GM18951 (cell line): ENCODE measurements around the gene TRIP6.

Experiments used
- POLR2A ChIP-seq: IDR thresholded peaks from 4 replicates; pipeline ENCODE4 v1.6.1; 2011; ENCODE audit warnings: mild to moderate bottlenecking; ENCODE audit not compliant: insufficient read length, insufficient read depth; ENCODE audit errors: extremely low read depth
- in situ Hi-C: fragments of 300-500 bp; cut with MboI; formaldehyde crosslinking; loops from one replicate; pipeline ENCODE4 v1.12.0; 2022; ENCODE audit warnings: low sequenced_read_pairs, mixed read lengths, inconsistent platforms; ENCODE audit not compliant: unreplicated experiment

Gene TRIP6

DNA sequence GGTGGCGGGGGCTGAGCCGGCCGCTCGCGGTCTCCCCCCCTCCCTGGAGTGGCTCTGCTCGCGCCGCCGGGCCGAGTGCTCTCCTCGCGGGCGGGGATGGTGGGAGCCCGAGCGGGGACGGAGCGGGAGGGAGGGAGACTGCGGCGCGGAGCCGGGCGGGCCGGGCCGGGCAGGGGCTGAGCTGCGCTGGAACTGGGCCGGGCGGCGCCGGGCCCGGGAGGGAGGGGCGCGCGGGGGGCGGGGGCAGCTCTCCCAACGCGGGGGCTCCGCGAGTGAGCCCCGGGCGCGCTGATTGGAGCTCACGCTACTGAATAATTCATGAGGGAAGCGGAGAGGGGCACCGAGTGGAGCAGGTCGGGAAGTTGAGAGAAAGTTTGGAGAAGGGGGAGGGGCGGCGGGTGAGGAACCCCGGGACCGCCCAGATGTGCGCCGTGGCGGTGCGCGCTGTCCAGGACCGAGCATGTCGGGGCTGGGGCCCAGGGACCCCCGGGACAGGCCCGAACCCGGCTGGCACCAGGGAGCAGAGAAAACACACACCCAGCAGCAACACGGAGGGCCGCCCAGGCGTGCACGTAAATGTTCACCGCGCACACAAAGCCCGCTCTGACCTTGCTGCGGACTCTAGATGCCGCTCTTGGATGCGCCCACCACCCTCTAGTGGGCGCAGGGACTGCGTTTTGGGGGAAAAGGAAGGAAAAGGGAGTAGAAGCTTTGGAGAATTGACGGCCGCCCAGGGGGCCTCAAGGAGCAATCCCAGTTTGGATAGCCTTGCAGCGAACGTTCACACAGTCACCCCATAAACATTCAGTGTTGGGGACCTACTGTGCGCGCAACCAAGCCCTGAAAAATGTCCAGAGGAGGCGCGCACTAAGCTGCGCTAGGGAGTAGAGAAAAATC lies 39.6 kb upstream of the TRIP6 start, which contains the start of gene EPHB4:
Gene EPHB4, minus strand, starts transcription at position 194 of the 897 bp plus-strand sequence. CDS start 493 bp downstream, outside the sequence.
- in situ Hi-C loops, result no loop called here
- TF ChIP-seq POLR2A, result no peak

DNA sequence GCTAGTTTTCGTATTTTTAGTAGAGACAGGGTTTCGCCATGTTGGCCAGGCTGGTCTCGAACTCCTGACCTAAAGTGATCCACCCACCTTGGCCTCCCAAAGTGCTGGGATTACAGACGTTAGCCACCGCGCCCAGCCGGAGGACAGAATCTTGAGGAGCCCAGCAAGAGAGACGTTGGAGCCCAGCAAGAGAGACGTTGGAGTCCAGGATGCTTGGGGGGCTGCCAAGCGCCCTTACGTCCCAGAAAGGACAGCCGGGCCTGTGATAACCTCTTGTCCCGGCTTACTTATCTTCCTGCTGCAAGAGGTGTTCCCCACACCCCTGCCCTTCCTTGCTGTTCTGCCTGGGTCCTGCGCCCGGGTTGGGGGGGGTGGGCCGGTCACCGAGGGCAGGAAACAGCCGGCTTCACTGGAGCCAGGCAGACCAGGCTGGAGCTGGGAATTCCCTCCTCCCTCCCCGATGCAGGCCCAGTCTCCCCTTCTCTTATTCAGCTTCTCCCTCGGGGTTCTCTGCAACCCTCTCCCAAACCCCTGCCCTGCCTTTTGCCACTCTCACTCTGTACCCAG lies 38.0 kb upstream of the TRIP6 start:
- in situ Hi-C loops, result no loop called here
- TF ChIP-seq POLR2A, result no peak

DNA sequence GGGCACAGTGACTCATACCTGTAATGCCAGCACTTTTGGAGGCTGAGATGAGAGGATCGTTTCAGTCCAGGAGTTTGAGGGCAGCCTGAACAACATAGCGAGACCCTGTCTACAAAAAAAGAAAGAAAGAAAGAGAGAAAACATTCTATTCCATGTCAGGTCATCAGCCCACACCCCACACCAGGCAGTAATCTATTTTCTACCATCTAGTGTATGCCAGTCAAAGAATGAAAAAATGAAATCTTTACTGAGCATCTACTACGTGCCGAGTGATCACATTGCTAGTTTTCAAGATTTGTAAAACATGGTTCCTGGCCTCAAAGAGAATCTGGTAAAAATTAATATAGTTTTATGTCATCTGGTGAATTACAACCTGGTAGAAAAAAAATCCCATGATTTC lies 36.8 kb upstream of the TRIP6 start:
- TF ChIP-seq POLR2A, result no peak
- in situ Hi-C loops, result no loop called here

DNA sequence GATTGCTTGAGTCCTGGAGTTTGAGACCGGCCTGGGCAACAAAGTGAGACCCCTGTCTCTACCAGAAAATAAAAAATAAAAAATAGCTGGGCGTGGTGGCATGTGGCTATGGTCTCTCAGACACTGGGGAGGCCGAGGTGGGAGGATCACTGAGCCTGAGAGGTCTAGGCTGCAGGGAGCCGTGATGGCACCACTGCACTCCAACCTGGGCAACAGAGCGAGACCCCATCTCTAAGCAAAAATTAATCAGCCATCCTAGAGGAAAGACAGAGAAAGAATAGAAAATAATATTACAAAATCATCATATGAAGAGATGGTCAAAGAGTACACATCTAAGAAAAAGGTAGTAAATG lies 34.9 kb upstream of the TRIP6 start:
- no peak for TF ChIP-seq POLR2A
- in situ Hi-C loops, result no loop called here

DNA sequence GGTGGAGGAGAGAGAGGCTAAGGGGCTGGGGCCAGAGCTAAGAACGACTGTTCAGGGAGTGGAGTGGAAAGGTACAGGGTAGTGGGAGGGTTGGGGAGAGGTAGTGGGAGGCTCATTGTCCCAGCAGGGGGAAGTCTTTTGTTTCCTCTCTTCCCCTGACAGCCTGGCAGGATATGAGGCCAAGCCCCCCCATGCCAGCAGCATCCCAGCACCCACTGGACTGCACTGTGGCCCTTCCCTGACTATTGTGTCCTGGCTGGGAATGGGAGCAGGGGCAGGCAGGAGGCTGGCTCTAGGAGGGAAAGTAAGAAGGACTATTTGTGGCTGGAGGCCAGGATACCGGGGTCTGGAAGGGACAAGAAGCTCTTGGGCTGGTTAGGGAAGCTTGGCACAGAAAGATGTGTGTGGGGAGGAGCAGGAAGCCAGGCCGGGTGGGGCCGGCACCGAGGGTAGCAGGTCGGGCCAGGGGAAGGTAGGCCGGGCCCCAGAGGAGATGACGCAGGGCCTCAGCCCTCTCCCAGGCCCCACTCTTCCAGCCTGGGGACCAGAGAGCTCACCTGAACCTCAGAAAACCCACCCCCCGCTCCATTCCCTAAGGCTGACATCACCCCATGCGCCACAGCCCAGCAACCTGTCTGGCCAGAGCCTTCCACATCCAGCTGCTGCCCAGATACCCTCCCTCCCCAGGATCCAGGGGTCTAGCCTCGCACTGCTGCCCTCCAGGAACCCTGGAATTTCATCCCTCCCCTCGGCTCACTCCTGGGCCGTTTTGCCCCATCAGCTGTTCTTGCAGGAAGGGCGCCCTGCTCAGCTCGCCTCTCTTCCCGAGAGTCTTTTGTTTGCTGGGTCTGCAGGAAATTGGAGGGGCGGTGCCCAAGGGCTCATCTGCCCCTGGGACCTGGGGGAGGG lies 31.0 kb upstream of the TRIP6 start:
- TF ChIP-seq POLR2A, result no peak
- in situ Hi-C loops, result no loop called here

DNA sequence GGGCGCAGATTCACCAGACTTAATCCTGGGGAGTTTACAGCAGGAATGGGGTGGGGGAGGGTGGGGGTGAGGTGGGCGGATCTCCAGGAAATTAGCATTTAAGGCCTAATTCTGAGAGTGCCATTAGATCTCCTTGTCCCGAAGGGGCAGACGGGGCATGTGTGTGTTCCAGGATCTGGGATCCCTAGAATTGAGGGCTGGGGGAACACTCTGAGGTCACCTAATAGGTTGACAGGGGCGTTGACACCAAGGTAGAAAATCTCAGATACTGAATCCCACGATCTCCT lies 30.4 kb upstream of the TRIP6 start:
- in situ Hi-C loops, result no loop called here
- no peak for TF ChIP-seq POLR2A

DNA sequence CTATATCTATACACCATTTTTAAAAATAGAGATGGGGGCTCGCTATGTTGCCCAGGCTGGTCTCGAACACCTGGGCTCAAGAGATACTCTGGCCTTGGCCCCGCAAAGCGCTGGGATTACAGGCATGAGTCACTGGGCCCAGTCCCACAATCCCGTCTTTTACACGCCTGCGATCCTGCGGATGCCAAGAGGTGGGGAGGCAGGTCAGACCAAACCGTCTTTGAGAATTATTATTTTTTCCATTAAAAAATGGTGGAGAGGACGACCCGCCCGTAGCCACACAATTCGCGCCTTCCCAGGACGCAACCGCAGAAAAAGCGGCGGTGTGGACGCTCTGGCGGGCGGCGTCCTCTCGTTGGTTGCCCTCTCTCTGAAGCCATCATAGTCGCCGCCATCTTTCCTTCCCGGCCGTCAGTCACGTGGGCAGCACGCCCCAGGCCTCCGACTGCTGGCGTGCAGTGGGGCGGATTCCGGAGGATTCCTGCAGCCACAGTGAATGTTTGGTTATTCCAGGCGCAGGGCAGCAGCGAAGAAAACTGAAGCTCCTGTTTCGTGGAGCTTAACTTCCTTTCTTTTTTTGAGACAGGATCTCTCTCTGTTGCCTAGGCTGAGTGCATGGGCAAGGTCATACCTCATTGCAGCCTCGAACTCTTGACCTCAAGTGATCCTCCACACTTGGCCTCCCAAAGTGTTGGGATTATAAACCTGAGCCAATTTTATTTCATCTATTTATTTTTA lies 29.9 kb upstream of the TRIP6 start:
- in situ Hi-C loops, result no loop called here
- TF ChIP-seq POLR2A, result peak; percentile 64

DNA sequence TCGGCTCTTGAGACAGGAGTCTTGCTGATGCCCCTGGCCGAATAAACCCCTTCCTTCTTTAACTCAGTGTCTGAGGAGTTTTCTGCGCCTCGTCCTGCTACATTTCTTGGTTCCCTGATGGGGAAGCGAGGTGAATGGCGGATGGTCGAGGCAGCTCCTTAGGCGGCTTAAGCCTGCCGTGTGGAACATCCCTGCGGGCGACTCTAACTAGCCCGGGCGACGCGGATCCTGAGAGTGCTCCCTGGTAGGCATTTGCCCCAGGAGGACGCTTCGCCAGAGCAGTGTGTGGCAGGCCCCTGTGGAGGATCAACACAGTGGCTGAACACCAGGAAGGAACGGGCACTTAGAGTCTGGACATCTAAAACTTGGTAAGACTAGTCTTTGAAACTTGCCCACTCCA lies 27.8 kb upstream of the TRIP6 start:
- no peak for TF ChIP-seq POLR2A
- in situ Hi-C loops, result no loop called here

DNA sequence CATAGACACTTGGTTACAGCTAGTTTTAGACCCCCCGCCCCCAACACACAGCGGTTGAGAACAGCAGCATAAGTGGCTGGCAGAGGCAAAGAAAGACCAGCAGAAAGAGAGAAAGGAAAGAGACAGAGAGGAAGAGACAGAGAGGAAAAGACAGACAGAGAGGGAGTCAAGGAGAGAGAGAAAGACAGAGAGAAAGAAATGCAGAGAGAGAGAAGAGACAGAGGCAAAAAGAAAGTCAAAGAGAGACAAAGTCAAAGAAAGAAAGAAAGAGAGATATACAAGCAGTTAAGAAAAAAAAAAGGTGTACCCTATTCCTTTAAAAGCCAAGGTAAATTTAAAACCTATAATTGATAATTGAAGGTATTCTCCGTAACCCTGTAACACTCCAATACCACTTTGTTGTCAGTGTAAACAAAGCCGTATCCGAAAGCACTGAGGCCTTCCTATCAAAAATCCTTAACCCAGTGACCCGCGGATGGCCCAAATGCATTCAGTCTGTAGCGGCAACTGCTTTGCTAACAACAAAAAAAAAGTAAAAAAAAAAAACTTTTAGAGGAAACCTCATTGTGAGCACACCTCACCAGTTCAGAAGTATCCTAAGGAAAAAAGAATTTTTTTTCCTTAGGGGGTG lies 26.6 kb upstream of the TRIP6 start:
- TF ChIP-seq POLR2A, result no peak
- in situ Hi-C loops, result no loop called here

DNA sequence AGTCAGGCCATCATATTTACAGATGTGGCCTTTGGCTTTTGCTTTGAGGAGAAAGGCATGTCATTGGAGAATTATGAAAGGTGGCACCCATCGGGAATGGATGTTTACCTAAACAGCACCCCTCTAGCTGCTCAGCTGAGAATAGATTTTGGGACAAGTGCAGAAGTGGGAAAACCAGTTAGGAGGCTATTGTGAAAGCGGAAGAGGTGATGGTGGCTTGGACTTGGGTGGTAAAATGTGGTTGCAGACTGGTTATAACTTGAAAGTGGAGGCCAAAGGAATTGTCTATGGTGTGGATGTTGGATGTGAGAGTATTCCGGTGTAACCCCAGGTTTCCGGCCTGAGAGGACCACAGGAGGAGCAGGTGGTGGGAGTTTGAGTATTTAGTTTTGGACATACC lies 19.8 kb upstream of the TRIP6 start:
- in situ Hi-C loops, result no loop called here
- TF ChIP-seq POLR2A, result no peak

DNA sequence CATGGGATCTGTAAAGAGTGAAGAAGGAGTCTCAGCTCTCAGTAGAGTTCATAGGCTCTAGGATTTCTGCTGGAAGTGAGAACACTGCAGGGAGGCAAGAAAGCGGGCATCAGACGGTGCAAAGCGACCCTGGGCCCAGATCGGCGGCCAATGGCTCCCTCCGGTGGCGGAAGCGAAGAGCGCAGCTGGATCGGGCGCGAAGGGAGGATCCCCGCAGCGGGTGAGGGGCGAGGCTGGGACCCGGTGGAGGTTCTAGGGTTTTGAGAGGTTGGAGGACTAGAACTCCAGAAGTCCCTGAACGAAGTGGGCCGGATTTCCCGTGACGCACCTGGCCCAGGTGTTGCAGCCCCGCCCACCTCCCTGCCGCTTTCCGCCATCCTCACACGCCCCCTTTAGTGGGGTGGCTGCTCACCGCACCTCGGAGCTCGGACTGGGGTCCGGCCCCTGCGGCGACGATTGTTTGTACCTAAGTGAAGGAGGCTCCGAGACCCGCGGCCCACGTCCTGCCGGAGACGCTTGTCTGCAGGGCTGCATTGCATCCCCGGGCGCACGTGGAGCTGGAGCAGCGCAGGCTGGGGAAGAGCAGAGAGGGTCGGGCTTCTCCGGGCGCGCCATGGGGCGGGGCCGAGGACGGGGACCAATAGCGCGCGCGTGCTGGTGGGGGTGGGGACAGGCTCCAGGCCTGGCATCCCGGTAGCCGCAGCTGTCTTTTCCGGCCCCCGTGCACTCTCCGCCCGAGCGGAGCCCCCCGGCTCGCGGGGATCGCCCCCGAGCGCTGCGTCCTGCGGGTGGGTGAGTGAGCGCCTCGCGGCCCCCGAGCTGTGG lies 14.9 kb upstream of the TRIP6 start, which contains the start of gene SLC12A9:
Gene SLC12A9, plus strand, starts transcription at position 666 of the 825 bp plus-strand sequence. CDS start 1,485 bp downstream, outside the sequence.
- in situ Hi-C loops, result loop anchor here (10.0 kb wide), 1 partner anchor 147 kb away; the partner anchor contains the start of gene POP7

More for the DNA sequence above, 14.9 kb upstream of the TRIP6 start, which contains the start of gene SLC12A9:
- peak; percentile 75 for TF ChIP-seq POLR2A
